Panc1 (cell line): ENCODE data around the gene IMP4.

Experiments
- POLR2AphosphoS5 ChIP-seq: IDR thresholded peaks from 2 replicates; pipeline ENCODE4 v1.6.1; 2012; ENCODE audit warnings: mild to moderate bottlenecking, low read depth, low read length, moderate library complexity
- SIN3A ChIP-seq: IDR thresholded peaks from 2 replicates; pipeline ENCODE4 v1.6.1; 2012; ENCODE audit warnings: low read depth, mild to moderate bottlenecking, low read length, moderate library complexity, borderline replicate concordance; ENCODE audit not compliant: insufficient read depth
- TCF7L2 ChIP-seq: IDR thresholded peaks from 2 replicates; pipeline ENCODE4 v1.6.1; 2011; ENCODE audit warnings: mild to moderate bottlenecking, low read depth, low read length, inconsistent platforms
- TF ChIP-seq, protein P1 (sequence below): fragments of 450-650 bp; IDR thresholded peaks from 2 replicates; pipeline ENCODE4 v1.5.1; 2017; ENCODE audit warnings: mild to moderate bottlenecking
- TF ChIP-seq, protein P2 (sequence below), 2 experiments: IDR thresholded peaks; 2 replicates each; pipeline ENCODE4 v1.6.1; 2011 to 2012; ENCODE audit warnings: low read depth in 2 of 2, control low read depth in 1 of 2, low read length in 1 of 2, mild to moderate bottlenecking in 1 of 2, moderate library complexity in 1 of 2; ENCODE audit not compliant: insufficient read depth in 1 of 2

DNA sequence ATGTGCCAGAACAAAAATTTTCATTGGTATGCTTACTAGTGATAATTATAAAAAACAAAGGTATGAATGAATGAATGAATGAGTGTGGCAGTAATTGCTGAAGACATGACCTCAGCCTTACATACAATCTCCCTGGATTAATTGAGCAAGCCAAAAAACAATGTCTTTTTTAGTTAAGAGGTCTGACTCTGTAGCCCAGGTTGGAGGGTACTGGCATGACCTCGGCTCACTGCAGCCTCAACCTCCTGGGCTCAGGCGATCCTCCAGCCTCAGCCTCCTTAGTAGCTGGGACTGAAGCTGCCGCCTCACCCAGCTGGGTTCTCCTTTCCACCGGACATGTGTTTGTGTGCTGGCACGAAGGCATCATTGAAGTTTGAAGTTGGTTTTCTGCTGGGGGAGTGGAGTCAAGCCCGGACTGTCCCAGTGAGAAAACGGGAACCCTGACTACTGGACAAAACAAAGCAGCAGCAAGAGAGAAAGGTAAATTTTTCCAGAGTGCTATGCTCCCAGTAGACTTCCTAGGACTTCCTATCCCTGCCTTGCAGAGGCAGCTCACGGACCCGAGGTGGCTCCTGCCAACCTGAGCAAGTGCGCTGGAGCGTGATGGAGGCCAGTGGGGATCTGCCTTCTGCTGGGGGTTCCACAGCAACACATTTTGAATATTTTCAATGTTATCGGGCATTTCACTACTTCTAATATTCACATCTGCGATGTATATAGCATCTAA is 6.4 kb upstream of the IMP4 start:
- TF ChIP-seq, protein P1, sequence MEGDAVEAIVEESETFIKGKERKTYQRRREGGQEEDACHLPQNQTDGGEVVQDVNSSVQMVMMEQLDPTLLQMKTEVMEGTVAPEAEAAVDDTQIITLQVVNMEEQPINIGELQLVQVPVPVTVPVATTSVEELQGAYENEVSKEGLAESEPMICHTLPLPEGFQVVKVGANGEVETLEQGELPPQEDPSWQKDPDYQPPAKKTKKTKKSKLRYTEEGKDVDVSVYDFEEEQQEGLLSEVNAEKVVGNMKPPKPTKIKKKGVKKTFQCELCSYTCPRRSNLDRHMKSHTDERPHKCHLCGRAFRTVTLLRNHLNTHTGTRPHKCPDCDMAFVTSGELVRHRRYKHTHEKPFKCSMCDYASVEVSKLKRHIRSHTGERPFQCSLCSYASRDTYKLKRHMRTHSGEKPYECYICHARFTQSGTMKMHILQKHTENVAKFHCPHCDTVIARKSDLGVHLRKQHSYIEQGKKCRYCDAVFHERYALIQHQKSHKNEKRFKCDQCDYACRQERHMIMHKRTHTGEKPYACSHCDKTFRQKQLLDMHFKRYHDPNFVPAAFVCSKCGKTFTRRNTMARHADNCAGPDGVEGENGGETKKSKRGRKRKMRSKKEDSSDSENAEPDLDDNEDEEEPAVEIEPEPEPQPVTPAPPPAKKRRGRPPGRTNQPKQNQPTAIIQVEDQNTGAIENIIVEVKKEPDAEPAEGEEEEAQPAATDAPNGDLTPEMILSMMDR = no peak
- no peak for TF ChIP-seq SIN3A
- TF ChIP-seq POLR2AphosphoS5 = no peak
- TF ChIP-seq TCF7L2 = no peak
- TF ChIP-seq, protein P2, sequence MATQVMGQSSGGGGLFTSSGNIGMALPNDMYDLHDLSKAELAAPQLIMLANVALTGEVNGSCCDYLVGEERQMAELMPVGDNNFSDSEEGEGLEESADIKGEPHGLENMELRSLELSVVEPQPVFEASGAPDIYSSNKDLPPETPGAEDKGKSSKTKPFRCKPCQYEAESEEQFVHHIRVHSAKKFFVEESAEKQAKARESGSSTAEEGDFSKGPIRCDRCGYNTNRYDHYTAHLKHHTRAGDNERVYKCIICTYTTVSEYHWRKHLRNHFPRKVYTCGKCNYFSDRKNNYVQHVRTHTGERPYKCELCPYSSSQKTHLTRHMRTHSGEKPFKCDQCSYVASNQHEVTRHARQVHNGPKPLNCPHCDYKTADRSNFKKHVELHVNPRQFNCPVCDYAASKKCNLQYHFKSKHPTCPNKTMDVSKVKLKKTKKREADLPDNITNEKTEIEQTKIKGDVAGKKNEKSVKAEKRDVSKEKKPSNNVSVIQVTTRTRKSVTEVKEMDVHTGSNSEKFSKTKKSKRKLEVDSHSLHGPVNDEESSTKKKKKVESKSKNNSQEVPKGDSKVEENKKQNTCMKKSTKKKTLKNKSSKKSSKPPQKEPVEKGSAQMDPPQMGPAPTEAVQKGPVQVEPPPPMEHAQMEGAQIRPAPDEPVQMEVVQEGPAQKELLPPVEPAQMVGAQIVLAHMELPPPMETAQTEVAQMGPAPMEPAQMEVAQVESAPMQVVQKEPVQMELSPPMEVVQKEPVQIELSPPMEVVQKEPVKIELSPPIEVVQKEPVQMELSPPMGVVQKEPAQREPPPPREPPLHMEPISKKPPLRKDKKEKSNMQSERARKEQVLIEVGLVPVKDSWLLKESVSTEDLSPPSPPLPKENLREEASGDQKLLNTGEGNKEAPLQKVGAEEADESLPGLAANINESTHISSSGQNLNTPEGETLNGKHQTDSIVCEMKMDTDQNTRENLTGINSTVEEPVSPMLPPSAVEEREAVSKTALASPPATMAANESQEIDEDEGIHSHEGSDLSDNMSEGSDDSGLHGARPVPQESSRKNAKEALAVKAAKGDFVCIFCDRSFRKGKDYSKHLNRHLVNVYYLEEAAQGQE (IDR thresholded peaks at IDR 0.05; ENCODE audit: insufficient read depth in 1 of 2, low read depth in 2 of 2, low read length in 1 of 2) = peak; percentile 52 to 55; a peak in 2 of 4 replicates
